Measurements from ENCODE around the gene SORCS2. TPM values are rescaled to one million over a fixed set of nuclear protein-coding genes. Genes with fewer than 3 reads are reported as not detected.

The SORCS2 gene
- polyA plus RNA-seq, 3 donors, result 0.46 to 0.55 TPM; not detected in 1

- no peak overlapping the region for H3K27ac ChIP-seq (ENCODE audit: low read depth in 1 of 2, low read length in 2 of 2)
- no peak overlapping the region for H2AFZ ChIP-seq (ENCODE audit: insufficient read depth, low read depth, low read length, poor library complexity, severe bottlenecking)
- no peaks in the 10 kb centered on the region for H3K36me3 ChIP-seq (replicated peaks in 1 of 2; ENCODE audit: control insufficient read depth in 1 of 2, insufficient read depth in 2 of 2, low read length in 2 of 2)
- H3K9ac ChIP-seq (ENCODE audit: insufficient read depth, low read length, poor library complexity, severe bottlenecking), result no peak overlapping the region
- Mint-ChIP-seq H3K27ac (no peak overlapping the region), H3K27me3 (ENCODE audit: low read depth in 3 of 3) (peaks cover 0 to 7% (median 3%) of the 10 kb centered on the region in 3 donors), H3K36me3 (no peaks in the 10 kb centered on the region), H3K4me3 (no peak overlapping the region), H3K4me1 (no peaks in the 10 kb centered on the region), H3K9me3 (peaks cover 5 to 23% (median 16%) of the 10 kb centered on the region in 7 donors)
- no peaks in the 10 kb centered on the region for H3K4me1 ChIP-seq (ENCODE audit: control insufficient read depth in 1 of 2, insufficient read depth in 2 of 2, low read length in 2 of 2)
- no peak overlapping the region for H3K4me3 ChIP-seq (replicated peaks in 1 of 3; ENCODE audit: low read depth in 2 of 3, low read length in 3 of 3)
- no peak for DNase-seq
- H3K79me2 ChIP-seq (ENCODE audit: insufficient read depth, low read length), result no peaks in the 10 kb centered on the region
- intact Hi-C loops (cut with micrococcal nuclease), result no loop called here
- no peak overlapping the region for H3K4me2 ChIP-seq (replicated peaks; ENCODE audit: extremely low read depth, low read length, poor library complexity, severe bottlenecking)
- H4K20me1 ChIP-seq (ENCODE audit: insufficient read depth, low read length), result no peaks in the 10 kb centered on the region
- no peaks in the 10 kb centered on the region for H3K27me3 ChIP-seq (ENCODE audit: control insufficient read depth in 2 of 2, insufficient read depth in 2 of 2, low read length in 2 of 2)
- peaks cover 8 to 20% of the 10 kb centered on the region in 2 donors for H3K9me3 ChIP-seq (replicated peaks in 1 of 2; ENCODE audit: control insufficient read depth in 1 of 2, insufficient read depth in 1 of 2, low read length in 2 of 2)
- TF ChIP-seq CTCF (IDR thresholded peaks at IDR 0.05), result no peak
- 89% methylated on average over 11 of the region's 16 CpGs for WGBS (ENCODE audit: insufficient coverage)
Observed at GRCh38 chr4:7559741-7560395, 367.5 kb downstream of the SORCS2 start.

GRCh38 chr4:7561557-7561956 is 369.2 kb downstream of the SORCS2 start:
- Histone ChIP-seq H4K20me1 (ENCODE audit: insufficient read depth, low read length) (no peaks in the 10 kb centered on the region), H3K79me2 (ENCODE audit: insufficient read depth, low read length) (no peaks in the 10 kb centered on the region), H3K9ac (ENCODE audit: insufficient read depth, low read length, poor library complexity, severe bottlenecking) (no peak overlapping the region), H2AFZ (ENCODE audit: insufficient read depth, low read depth, low read length, poor library complexity, severe bottlenecking) (no peak overlapping the region), H3K4me2 (replicated peaks; ENCODE audit: extremely low read depth, low read length, poor library complexity, severe bottlenecking) (no peak overlapping the region), H3K36me3 (replicated peaks in 1 of 2; ENCODE audit: control insufficient read depth in 1 of 2, insufficient read depth in 2 of 2, low read length in 2 of 2) (no peaks in the 10 kb centered on the region), H3K4me3 (replicated peaks in 1 of 3; ENCODE audit: low read depth in 2 of 3, low read length in 3 of 3) (no peak overlapping the region), H3K27ac (ENCODE audit: low read depth in 1 of 2, low read length in 2 of 2) (no peak overlapping the region), H3K27me3 (ENCODE audit: control insufficient read depth in 2 of 2, insufficient read depth in 2 of 2, low read length in 2 of 2) (no peaks in the 10 kb centered on the region), H3K4me1 (ENCODE audit: control insufficient read depth in 1 of 2, insufficient read depth in 2 of 2, low read length in 2 of 2) (no peaks in the 10 kb centered on the region), H3K9me3 (replicated peaks in 1 of 2; ENCODE audit: control insufficient read depth in 1 of 2, insufficient read depth in 1 of 2, low read length in 2 of 2) (peaks cover 0 to 5% of the 10 kb centered on the region in 2 donors)
- Mint-ChIP-seq H3K9me3 (peaks cover 0 to 10% (median 3%) of the 10 kb centered on the region in 7 donors), H3K27ac (no peak overlapping the region), H3K27me3 (ENCODE audit: low read depth in 3 of 3) (peaks cover 0 to 5% (median 3%) of the 10 kb centered on the region in 3 donors), H3K36me3 (no peaks in the 10 kb centered on the region), H3K4me3 (no peak overlapping the region), H3K4me1 (no peaks in the 10 kb centered on the region)
- WGBS (ENCODE audit: insufficient coverage), result 88% methylated on average over 2 of the region's 2 CpGs
- DNase-seq, result no peak
- TF ChIP-seq CTCF (IDR thresholded peaks at IDR 0.05), result no peak
- intact Hi-C loops (cut with micrococcal nuclease), result no loop called here

Data from CD14-positive monocyte (primary cell).